Measurements from ENCODE around the gene MAPK9.
A peak's percentile ranks its signal among the peaks of the same experiment; 100 is the strongest.
"Not testable (repeated sequence)": the region's sequence is repeated elsewhere in the genome, so short reads cannot be mapped to it uniquely, and the experiment has no call there.

Gene MAPK9

DNA sequence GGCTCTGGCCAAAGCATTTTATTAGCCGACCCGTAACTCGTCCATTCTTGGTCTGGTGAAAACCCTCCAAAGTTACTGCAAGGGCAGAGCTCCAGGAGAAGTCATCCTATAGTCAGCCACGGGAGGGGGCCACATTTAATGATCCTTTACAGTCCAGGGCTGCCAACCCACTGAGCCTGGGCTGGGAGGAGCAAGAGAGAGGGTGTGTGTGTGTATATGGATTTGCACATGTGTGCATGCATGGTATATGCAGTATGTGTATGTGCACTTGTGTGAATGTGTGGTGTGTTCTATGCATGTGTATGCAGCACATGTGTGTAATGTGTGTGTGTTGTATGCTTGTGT, 78.7 kb downstream of the MAPK9 start:
- no peak for DNase-seq (ENCODE audit: low read depth)
- no peak overlapping the region for H3K4me3 ChIP-seq (ENCODE audit: low read depth, low read length)
- TF ChIP-seq CTCF (IDR thresholded peaks at IDR 0.05; ENCODE audit: low read depth, low read length, missing control alignments) = no peak

DNA sequence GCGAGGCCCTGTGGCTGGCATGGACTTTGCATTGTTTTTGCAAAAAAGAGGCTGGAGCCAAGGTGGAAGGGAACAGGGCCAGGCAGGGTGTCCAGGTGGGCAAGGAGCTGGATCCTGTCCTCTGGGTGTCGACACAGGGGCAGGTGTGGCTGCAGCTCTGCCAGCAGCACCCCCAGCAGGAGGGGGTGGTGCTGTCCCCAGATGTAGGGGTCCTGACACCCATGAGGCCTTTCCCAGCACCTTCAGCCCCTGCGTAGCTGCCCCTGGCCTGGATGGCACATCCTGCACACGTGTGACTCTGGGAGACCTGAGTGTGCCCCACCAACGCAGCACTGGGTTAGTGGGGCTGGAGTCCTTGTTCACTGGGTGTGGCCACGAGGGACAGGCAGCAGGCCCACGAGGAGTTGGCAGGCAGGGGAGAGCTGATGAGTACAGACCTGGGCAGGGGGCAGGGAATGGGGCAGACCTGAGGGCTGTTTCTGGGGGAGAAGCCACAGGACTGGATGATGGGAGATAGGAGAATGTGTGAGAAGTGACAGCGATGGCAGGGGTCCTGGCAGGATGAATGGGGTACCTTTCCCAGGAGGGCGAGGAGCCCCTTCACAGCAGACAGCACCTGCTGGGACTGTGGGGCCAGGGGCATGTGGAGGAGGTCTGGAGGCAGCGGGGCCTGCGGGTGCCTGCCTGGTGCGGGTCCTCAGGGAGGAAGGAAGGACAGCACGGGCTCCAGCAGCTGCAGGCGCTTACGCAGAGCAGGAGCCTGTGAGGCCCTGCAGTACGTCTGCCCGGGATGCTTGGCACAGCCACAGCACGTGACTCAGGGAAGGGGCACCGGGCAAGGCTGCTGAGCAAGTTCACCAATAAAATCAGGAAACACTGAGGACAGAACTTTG, 79.3 kb downstream of the MAPK9 start:
- TF ChIP-seq CTCF (IDR thresholded peaks at IDR 0.05; ENCODE audit: low read depth, low read length, missing control alignments) = no peak
- no peak overlapping the region for H3K4me3 ChIP-seq (ENCODE audit: low read depth, low read length)
- no peak for DNase-seq (ENCODE audit: low read depth)

- TF ChIP-seq CTCF (IDR thresholded peaks at IDR 0.05; ENCODE audit: low read depth, low read length, missing control alignments) = no peak
- no peak overlapping the region for H3K4me3 ChIP-seq (ENCODE audit: low read depth, low read length)
- no peak for DNase-seq (ENCODE audit: low read depth)
Observed at GRCh38 chr5:180211761-180212035, 80.2 kb downstream of the MAPK9 start.

- TF ChIP-seq CTCF (IDR thresholded peaks at IDR 0.05; ENCODE audit: low read depth, low read length, missing control alignments) = no peak
- DNase-seq (ENCODE audit: low read depth) = no peak
- no peak overlapping the region for H3K4me3 ChIP-seq (ENCODE audit: low read depth, low read length)
Observed at GRCh38 chr5:180210961-180211760, 80.7 kb downstream of the MAPK9 start.

DNA sequence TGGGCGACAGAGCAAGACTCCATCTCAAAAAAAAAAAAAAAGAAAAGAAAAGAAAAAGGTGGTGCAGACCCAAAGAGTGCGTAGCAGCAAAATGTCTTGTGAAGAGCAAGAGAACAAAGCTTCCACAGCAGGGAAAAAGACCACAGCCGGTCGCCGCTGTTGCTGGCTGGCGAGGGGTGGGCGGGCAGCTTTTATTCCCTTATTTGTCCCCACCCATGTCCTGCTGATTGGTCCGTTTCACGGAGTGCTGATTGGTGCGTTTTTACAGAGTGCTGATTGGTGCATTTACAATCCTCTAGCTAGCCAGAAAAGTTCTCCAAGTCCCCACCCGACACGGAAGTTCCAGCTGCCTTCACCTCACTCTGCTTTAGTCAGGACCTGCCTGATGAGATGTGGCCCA, 81.8 kb downstream of the MAPK9 start:
- DNase-seq (ENCODE audit: low read depth); H3K4me3 ChIP-seq (ENCODE audit: low read depth, low read length): not testable (repeated sequence)

GRCh38 chr5:180209137-180209581, 82.7 kb downstream of the MAPK9 start, which contains the start of gene RASGEF1C:
TSS of gene RASGEF1C (minus strand) at chr5:180209211. CDS start at chr5:180138052, 71,159 bp downstream.
- peak within 1 kb of the TSS; percentile 28 for H3K4me3 ChIP-seq (ENCODE audit: low read depth, low read length)
- DNase-seq (ENCODE audit: low read depth) = no peak
- TF ChIP-seq CTCF (IDR thresholded peaks at IDR 0.05; ENCODE audit: low read depth, low read length, missing control alignments) = peak; percentile 52

DNA sequence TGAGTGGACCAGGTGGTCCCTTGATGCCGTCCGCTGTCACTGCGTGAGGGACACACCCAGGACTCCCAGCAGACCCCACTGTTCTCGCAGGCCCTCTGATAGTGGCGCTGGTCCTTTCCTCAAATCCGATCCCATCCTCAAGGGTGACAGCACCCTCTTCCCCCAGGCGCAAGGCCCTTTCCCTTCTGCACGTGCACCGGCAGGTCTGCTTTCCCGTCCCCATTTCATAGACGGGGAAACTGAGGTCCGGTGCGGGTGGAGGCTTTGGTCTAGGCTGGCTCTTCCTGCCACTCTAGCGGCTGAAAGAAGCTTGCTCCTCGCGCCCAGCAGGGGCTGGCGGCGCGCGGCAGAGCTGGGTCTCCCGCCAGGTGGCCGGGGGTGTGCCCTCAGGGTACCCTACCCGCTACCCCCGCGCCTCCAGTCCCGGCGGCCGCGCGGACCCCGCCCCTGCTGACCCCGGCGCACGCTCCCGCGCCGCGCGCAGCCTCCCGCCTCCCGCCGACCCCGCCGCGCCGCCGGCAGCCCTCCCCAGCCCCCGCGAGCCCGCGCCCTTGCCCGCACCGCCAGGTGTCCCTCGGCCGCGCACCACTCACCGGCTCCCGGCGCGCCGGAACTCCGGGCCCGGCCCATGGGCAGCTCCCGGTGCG, 83.3 kb downstream of the MAPK9 start:
- peak overlapping the region; percentile 28 for H3K4me3 ChIP-seq (ENCODE audit: low read depth, low read length)
- peak; percentile 17 for TF ChIP-seq CTCF (IDR thresholded peaks at IDR 0.05; ENCODE audit: low read depth, low read length, missing control alignments)
- DNase-seq (ENCODE audit: low read depth) = no peak
